KMS-11 (cell line): Measurements from ENCODE around the gene DUOX2.

Experiments used
- H2AFZ ChIP-seq: fragments of 200-600 bp; sonication (generic); 2 replicates; pipeline ENCODE4 v1.6.1; 2016; ENCODE audit warnings: antibody characterized with exemption, mixed run types, low read depth
- H3K27ac ChIP-seq: fragments of 200-600 bp; sonication (generic); 2 replicates; pipeline ENCODE4 v1.6.1; 2016; ENCODE audit warnings: mild to moderate bottlenecking, mixed run types
- H3K27me3 ChIP-seq: fragments of 200-600 bp; sonication (generic); 2 replicates; pipeline ENCODE4 v1.6.1; 2017; ENCODE audit warnings: mild to moderate bottlenecking, low read depth, mixed run types, moderate library complexity; ENCODE audit not compliant: insufficient read depth
- H3K36me3 ChIP-seq: fragments of 200-600 bp; sonication (generic); 2 replicates; pipeline ENCODE4 v1.6.1; 2017; ENCODE audit warnings: mild to moderate bottlenecking, mixed run types; ENCODE audit not compliant: insufficient read depth
- H3K4me1 ChIP-seq: fragments of 200-600 bp; sonication (generic); 2 replicates; pipeline ENCODE4 v1.6.1; 2016; ENCODE audit warnings: mild to moderate bottlenecking, low read depth, mixed run types; ENCODE audit not compliant: poor library complexity, severe bottlenecking
- H3K4me2 ChIP-seq: fragments of 200-600 bp; sonication (generic); 2 replicates; pipeline ENCODE4 v1.7.0; 2016; ENCODE audit warnings: mild to moderate bottlenecking, mixed run types
- H3K4me3 ChIP-seq: fragments of 200-600 bp; sonication (generic); IDR thresholded peaks from 2 replicates; pipeline ENCODE4 v1.6.1; 2017; ENCODE audit warnings: low read depth, low read length, mixed read lengths; ENCODE audit not compliant: insufficient read depth
- H3K79me2 ChIP-seq: fragments of 200-600 bp; sonication (generic); 2 replicates; pipeline ENCODE4 v1.6.1; 2016; ENCODE audit warnings: low read depth, mixed run types; ENCODE audit not compliant: insufficient read depth
- H3K9ac ChIP-seq: fragments of 200-600 bp; sonication (generic); 2 replicates; pipeline ENCODE4 v1.6.1; 2016; ENCODE audit warnings: mild to moderate bottlenecking, mixed run types
- H4K20me1 ChIP-seq: fragments of 200-600 bp; sonication (generic); 2 replicates; pipeline ENCODE4 v1.6.1; 2016; ENCODE audit warnings: mild to moderate bottlenecking, mixed run types; ENCODE audit not compliant: insufficient read depth
- TF ChIP-seq, protein P1 (sequence below): fragments of 200-600 bp; sonication (generic); conservative IDR thresholded peaks from 2 replicates; pipeline ENCODE4 v1.6.1; 2017; ENCODE audit warnings: low read depth, mild to moderate bottlenecking, antibody characterized with exemption, low read length, moderate library complexity, mixed read lengths

The DUOX2 gene

GRCh38 chr15:45091576-45091975, 22.4 kb downstream of the DUOX2 start:
- Histone ChIP-seq H3K4me3 (no peak overlapping the region), H4K20me1 (no peaks in the 10 kb centered on the region), H3K9ac (no peak overlapping the region), H3K79me2 (no peaks in the 10 kb centered on the region), H3K27me3 (no peaks in the 10 kb centered on the region), H3K36me3 (no peaks in the 10 kb centered on the region), H3K4me2 (no peak overlapping the region), H3K27ac (no peak overlapping the region), H3K4me1 (no peaks in the 10 kb centered on the region), H2AFZ (no peak overlapping the region)
- TF ChIP-seq, protein P1, sequence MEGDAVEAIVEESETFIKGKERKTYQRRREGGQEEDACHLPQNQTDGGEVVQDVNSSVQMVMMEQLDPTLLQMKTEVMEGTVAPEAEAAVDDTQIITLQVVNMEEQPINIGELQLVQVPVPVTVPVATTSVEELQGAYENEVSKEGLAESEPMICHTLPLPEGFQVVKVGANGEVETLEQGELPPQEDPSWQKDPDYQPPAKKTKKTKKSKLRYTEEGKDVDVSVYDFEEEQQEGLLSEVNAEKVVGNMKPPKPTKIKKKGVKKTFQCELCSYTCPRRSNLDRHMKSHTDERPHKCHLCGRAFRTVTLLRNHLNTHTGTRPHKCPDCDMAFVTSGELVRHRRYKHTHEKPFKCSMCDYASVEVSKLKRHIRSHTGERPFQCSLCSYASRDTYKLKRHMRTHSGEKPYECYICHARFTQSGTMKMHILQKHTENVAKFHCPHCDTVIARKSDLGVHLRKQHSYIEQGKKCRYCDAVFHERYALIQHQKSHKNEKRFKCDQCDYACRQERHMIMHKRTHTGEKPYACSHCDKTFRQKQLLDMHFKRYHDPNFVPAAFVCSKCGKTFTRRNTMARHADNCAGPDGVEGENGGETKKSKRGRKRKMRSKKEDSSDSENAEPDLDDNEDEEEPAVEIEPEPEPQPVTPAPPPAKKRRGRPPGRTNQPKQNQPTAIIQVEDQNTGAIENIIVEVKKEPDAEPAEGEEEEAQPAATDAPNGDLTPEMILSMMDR = no peak

DNA sequence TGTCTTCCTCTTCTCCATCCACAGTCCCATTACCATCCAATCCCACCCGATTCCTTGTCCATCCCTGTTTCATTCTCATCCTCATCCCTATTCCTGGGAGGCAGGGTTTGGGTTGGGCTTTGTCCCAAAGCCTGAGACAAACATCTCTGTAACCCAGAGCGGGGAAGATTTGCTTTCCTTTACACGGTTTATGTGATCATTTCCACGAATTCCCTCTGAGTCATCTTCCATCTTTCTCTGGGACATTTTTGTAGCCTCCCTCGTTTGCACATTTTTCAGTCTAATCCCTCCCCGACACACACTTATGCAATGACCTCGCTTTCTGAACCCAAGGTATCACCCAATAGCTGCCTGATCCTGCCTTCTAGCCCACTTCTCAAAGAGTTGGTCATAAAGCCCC, 22.8 kb downstream of the DUOX2 start:
- no peak overlapping the region for H3K9ac ChIP-seq
- no peaks in the 10 kb centered on the region for H3K36me3 ChIP-seq
- H2AFZ ChIP-seq = no peak overlapping the region
- H3K79me2 ChIP-seq = no peaks in the 10 kb centered on the region
- H3K4me1 ChIP-seq = no peaks in the 10 kb centered on the region
- TF ChIP-seq, protein P1 = no peak
- no peaks in the 10 kb centered on the region for H3K27me3 ChIP-seq
- H3K4me3 ChIP-seq = no peak overlapping the region
- H3K4me2 ChIP-seq = no peak overlapping the region
- no peaks in the 10 kb centered on the region for H4K20me1 ChIP-seq
- no peak overlapping the region for H3K27ac ChIP-seq

DNA sequence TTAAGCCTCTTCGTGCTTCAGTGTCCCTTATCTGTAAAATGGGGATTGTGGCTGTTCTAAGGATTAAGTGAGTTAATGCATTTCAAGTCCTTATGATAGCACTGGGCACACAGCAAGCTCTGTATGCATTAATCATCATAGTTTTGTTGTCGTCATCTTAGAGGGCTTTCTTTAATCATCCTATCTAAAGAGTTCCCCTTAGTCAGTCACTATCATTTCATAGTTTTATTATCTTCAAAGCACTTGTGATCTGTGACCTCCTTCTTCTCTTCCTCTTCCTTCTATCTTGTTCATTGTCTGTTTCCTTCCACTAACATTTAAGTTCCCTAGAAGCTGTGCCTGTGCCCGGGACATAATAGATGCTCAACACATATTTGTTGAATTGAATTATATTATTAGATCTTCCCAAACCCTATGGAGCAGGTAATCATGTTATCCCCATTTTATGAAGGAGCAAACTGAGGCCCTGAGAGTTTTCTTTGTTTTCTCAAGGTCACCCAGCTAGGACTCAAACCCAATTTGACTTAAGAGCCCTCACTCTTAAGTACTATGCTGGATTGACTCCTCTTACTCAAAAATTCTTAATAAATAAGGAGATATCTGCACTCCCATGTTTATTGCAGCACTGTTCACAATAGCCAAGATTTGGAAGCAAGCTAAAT, 24.1 kb downstream of the DUOX2 start:
- Histone ChIP-seq H3K36me3 (no peaks in the 10 kb centered on the region), H3K9ac (no peak overlapping the region), H2AFZ (no peak overlapping the region), H3K4me1 (no peaks in the 10 kb centered on the region), H3K79me2 (no peaks in the 10 kb centered on the region), H3K4me2 (no peak overlapping the region), H3K27me3 (no peaks in the 10 kb centered on the region), H3K27ac (no peak overlapping the region), H4K20me1 (no peaks in the 10 kb centered on the region), H3K4me3 (no peak overlapping the region)
- TF ChIP-seq, protein P1 = no peak

GRCh38 chr15:45088801-45089711, 24.9 kb downstream of the DUOX2 start:
- Histone ChIP-seq H3K79me2 (no peaks in the 10 kb centered on the region), H3K4me1 (no peaks in the 10 kb centered on the region), H3K36me3 (no peaks in the 10 kb centered on the region), H4K20me1 (no peaks in the 10 kb centered on the region), H3K27me3 (no peaks in the 10 kb centered on the region), H3K9ac (no peak overlapping the region), H3K27ac (no peak overlapping the region), H3K4me3 (no peak overlapping the region), H2AFZ (no peak overlapping the region), H3K4me2 (no peak overlapping the region)
- TF ChIP-seq, protein P1 = no peak
